GM19025 (cell line): ENCODE results near the gene DIP2B.

Source experiments
- ATAC-seq: cut with Tn5 transposase; IDR thresholded peaks from one replicate; pipeline ENCODE4 v1.9.1; 2021; ENCODE audit warnings: mild to moderate bottlenecking, low read depth, moderate library complexity; ENCODE audit not compliant: unreplicated experiment

DIP2B gene

DNA sequence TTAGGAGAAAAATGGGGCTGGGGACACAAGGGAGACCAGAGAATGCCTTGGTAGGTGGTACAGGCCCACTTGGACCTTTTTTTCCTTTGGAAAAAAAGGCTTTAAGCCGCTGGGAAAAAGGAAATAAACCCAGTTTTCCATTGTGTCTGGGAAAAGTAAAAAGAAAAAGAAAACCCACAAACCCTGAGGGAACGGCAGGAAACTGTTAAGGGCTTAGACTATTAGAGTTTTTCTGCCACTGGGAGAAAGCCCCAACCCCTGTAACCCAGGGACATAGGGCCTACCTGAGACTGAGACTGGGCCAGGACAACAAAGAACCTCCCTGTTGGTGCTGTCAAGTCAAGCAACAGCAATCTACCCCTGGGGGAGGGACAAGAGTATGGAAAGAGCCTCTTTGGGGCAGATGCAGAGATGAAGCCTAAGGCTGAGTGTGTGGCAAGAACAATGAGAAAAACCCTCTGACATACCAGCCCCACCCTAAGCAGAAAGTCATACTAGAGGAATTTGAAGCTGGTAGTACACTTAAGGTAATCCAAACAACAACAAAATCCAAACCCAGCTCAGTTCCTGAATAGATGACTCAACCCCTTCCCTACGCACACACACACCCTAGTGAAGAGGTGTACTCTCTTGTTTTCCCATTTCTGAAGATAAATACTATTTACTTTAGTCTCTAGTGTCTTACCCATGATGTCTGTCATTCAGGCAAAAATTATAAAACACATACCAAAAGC lies 281.9 kb downstream of the DIP2B start:
- no peak for ATAC-seq

DNA sequence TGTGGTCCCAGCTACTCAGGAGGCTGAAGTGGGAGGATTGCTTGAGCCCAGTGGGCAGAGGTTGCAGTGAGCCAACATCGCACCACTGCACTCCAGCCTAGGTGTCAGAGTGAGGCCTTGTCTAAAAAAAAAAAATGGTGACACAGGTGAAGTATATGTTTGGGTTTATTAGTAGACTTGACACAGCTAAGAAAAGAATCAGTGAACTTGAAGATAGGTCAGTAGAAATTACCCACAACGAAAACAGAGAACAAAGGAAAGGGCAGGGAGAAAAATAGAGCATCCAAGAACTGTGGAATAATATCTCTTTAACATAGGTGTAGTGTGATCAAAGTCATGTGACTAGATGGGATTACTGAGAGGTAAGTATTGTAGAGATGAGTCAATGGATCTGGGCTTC lies 282.8 kb downstream of the DIP2B start:
- no peak for ATAC-seq

DNA sequence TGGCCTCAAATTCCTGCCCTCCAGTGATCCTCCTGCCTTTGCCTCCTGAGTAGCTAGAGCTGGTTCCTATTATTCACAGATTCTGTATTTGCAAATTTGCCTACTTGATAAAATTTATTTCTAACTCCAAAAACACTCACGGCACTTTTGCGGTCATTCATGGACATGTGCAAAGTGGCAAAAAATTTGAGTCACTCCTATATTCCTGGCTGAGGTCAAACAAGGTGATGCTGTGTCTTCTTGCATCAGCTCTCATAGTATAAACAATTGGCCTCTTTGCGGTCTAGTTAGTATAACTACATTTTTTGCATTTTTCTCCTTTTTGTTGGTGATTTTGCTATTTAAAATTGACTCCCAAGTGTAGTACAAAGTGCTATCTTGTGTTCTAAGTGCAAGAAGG lies 283.8 kb downstream of the DIP2B start:
- ATAC-seq = no peak

DNA sequence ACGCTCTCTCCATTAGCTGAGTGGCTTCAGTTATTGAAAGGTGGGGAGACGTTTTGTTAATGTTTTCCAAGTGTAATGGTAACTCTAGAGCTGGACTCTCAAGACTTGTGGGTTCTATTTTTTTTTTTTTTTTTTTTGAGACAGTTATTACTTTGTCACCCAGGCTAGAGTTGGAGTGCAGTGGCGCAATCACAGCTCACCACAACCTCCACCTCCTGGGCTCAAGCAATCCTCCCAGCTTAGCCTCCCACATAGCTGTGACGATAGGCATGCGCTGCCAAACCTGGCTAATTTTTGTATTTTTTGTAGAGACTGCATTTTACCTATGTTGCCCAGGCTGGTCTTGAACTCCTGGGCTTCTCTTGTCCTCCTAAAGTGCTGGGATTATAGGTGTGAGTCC lies 285.3 kb downstream of the DIP2B start:
- ATAC-seq = no peak
